NB4 (cell line): ENCODE results near the gene ARHGEF7.

Experiments
- MYC ChIP-seq: IDR thresholded peaks from 2 replicates; pipeline ENCODE4 v1.6.1; 2011; ENCODE audit warnings: low read depth, low read length
- POLR2A ChIP-seq: IDR thresholded peaks from 2 replicates; pipeline ENCODE4 v1.6.1; 2011; ENCODE audit warnings: mild to moderate bottlenecking; ENCODE audit not compliant: insufficient read length; ENCODE audit errors: extremely low read depth
- TF ChIP-seq, protein P1 (sequence below): IDR thresholded peaks from one replicate; pipeline ENCODE4 v1.5.1; 2012; ENCODE audit warnings: low read depth, low read length
- TF ChIP-seq, protein P2 (sequence below): IDR thresholded peaks from 2 replicates; pipeline ENCODE4 v1.6.1; 2011; ENCODE audit warnings: low read depth, low read length

DNA sequence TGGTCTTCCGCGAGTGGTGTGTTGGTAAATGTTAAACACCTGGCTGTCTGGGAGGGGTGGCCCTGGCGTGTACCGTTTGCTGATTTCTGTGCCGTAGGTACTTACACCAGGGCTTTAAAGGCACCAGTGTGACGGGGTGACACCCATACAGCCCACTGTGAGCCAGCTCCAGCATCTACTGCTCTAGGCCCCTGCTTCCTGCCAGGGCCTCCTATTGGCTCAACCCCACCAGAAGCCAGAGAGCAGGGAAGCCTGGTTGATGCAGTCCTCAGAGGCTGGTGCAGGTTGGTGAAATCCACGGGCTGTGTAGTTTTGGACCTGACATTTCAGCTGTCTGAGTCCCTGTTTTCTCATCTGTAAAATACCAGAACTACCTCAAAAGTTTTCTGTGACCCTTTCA, 30.4 kb downstream of the ARHGEF7 start:
- TF ChIP-seq, protein P1, sequence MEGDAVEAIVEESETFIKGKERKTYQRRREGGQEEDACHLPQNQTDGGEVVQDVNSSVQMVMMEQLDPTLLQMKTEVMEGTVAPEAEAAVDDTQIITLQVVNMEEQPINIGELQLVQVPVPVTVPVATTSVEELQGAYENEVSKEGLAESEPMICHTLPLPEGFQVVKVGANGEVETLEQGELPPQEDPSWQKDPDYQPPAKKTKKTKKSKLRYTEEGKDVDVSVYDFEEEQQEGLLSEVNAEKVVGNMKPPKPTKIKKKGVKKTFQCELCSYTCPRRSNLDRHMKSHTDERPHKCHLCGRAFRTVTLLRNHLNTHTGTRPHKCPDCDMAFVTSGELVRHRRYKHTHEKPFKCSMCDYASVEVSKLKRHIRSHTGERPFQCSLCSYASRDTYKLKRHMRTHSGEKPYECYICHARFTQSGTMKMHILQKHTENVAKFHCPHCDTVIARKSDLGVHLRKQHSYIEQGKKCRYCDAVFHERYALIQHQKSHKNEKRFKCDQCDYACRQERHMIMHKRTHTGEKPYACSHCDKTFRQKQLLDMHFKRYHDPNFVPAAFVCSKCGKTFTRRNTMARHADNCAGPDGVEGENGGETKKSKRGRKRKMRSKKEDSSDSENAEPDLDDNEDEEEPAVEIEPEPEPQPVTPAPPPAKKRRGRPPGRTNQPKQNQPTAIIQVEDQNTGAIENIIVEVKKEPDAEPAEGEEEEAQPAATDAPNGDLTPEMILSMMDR = no peak
- TF ChIP-seq POLR2A (no peak), MYC (no peak)
- TF ChIP-seq, protein P2, sequence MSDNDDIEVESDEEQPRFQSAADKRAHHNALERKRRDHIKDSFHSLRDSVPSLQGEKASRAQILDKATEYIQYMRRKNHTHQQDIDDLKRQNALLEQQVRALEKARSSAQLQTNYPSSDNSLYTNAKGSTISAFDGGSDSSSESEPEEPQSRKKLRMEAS = no peak
